Neuronal stem cell (in vitro differentiated cells): ENCODE measurements around the gene RALB.

Experiments
- DNase-seq: peaks from one replicate; pipeline ENCODE4 v3.0.0-alpha.2; 2013; ENCODE audit warnings: low spot score
- H2AFZ ChIP-seq: one replicate; pipeline ENCODE4 v1.6.1; 2013; ENCODE audit warnings: mild to moderate bottlenecking, low read length, inconsistent platforms
- H2AK5ac ChIP-seq: 2 replicates; pipeline ENCODE4 v1.6.1; 2013; ENCODE audit warnings: low read depth, mild to moderate bottlenecking, inconsistent platforms, low read length, moderate library complexity, mixed read lengths
- H2BK120ac ChIP-seq: 2 replicates; pipeline ENCODE4 v1.6.1; 2013; ENCODE audit warnings: low read depth, mild to moderate bottlenecking, inconsistent platforms, low read length, moderate library complexity, mixed read lengths
- H2BK12ac ChIP-seq: one replicate; pipeline ENCODE4 v1.6.1; 2013; ENCODE audit warnings: low read length, inconsistent platforms
- H2BK15ac ChIP-seq: 2 replicates; pipeline ENCODE4 v1.6.1; 2013; ENCODE audit warnings: mild to moderate bottlenecking, low read length, inconsistent platforms, mixed read lengths
- H2BK5ac ChIP-seq: one replicate; pipeline ENCODE4 v1.6.1; 2013; ENCODE audit warnings: inconsistent platforms, mild to moderate bottlenecking, low read length, moderate library complexity
- H3K14ac ChIP-seq: one replicate; pipeline ENCODE4 v1.6.1; 2013; ENCODE audit warnings: low read length, inconsistent platforms
- H3K18ac ChIP-seq: 2 replicates; pipeline ENCODE4 v1.6.1; 2013; ENCODE audit warnings: low read length, inconsistent platforms
- H3K23ac ChIP-seq: 2 replicates; pipeline ENCODE4 v1.6.1; 2013; ENCODE audit warnings: low read depth, mild to moderate bottlenecking, mixed read lengths, low read length, inconsistent platforms; ENCODE audit not compliant: poor library complexity
- H3K27ac ChIP-seq: replicated peaks from 3 replicates; pipeline ENCODE4 v1.5.1; 2013; ENCODE audit warnings: low read length, inconsistent platforms
- H3K27me3 ChIP-seq, 3 experiments: 2 replicates each; pipeline ENCODE4 v1.6.1; 2013; ENCODE audit warnings: low read length in 3 of 3, mild to moderate bottlenecking in 2 of 3, inconsistent platforms in 1 of 3, low read depth in 1 of 3, mixed read lengths in 1 of 3, moderate library complexity in 1 of 3; ENCODE audit not compliant: control insufficient read depth in 3 of 3, insufficient read depth in 3 of 3
- H3K36me3 ChIP-seq, 2 donors: replicated peaks in 1 of 2; 2 replicates each; pipeline ENCODE4 v1.6.1; 2013; ENCODE audit warnings: low read length in 2 of 2; ENCODE audit not compliant: control insufficient read depth in 2 of 2, insufficient read depth in 2 of 2
- H3K4ac ChIP-seq: 2 replicates; pipeline ENCODE4 v1.6.1; 2013; ENCODE audit warnings: inconsistent platforms, mild to moderate bottlenecking, low read length, moderate library complexity
- H3K4me1 ChIP-seq, 2 donors: 1 replicate in 1 of 2; 2 replicates in 1 of 2; pipeline ENCODE4 v1.6.1; 2013; ENCODE audit warnings: low read length in 2 of 2, low read depth in 1 of 2; ENCODE audit not compliant: control insufficient read depth in 2 of 2, insufficient read depth in 1 of 2
- H3K4me2 ChIP-seq: one replicate; pipeline ENCODE4 v1.6.1; 2013; ENCODE audit warnings: mild to moderate bottlenecking, low read length, inconsistent platforms; ENCODE audit not compliant: insufficient read depth, poor library complexity, severe bottlenecking
- H3K4me3 ChIP-seq, 2 donors: 2 replicates each; pipeline ENCODE4 v1.5.1; 2013; ENCODE audit warnings: low read length in 2 of 2, mild to moderate bottlenecking in 2 of 2, inconsistent platforms in 1 of 2, moderate library complexity in 1 of 2
- H3K79me1 ChIP-seq: one replicate; pipeline ENCODE4 v1.6.1; 2013; ENCODE audit warnings: low read depth, mild to moderate bottlenecking, inconsistent platforms, low read length, moderate library complexity
- H3K9ac ChIP-seq: one replicate; pipeline ENCODE4 v1.6.1; 2013; ENCODE audit warnings: mild to moderate bottlenecking, low read depth, low read length, inconsistent platforms; ENCODE audit not compliant: poor library complexity
- H3K9me3 ChIP-seq, 2 donors: replicated peaks in 1 of 2; 2 replicates each; pipeline versions ENCODE3 to v1.6.1; 2013; ENCODE audit warnings: low read length in 2 of 2, mild to moderate bottlenecking in 2 of 2, inconsistent platforms in 1 of 2, low read depth in 1 of 2, mixed read lengths in 1 of 2, moderate library complexity in 1 of 2; ENCODE audit not compliant: control insufficient read depth in 2 of 2, insufficient read depth in 1 of 2
- H4K8ac ChIP-seq: one replicate; pipeline ENCODE4 v1.6.1; 2013; ENCODE audit warnings: low read depth, mild to moderate bottlenecking, inconsistent platforms, low read length, moderate library complexity
- H4K91ac ChIP-seq: one replicate; pipeline ENCODE4 v1.6.1; 2013; ENCODE audit warnings: low read length, low read depth, mild to moderate bottlenecking, inconsistent platforms; ENCODE audit not compliant: poor library complexity
- WGBS, 2 donors: extraction: QIAGEN DNeasy Blood & Tissue Kit; methylation state at CpG; one replicate each; pipeline ENCODE4 v1.1.7; 2013; ENCODE audit warnings: missing lambda C conversion rate in 2 of 2, mixed read lengths in 1 of 2; ENCODE audit not compliant: insufficient read length in 2 of 2, insufficient replicate concordance in 1 of 2; ENCODE audit errors: extremely low coverage in 2 of 2; 5-methylcytosine and 5-hydroxymethylcytosine counted together

Gene RALB

GRCh38 chr2:120262761-120263428, 10.2 kb downstream of the RALB start:
- Histone ChIP-seq H2BK15ac (no peak overlapping the region), H3K23ac (no peak overlapping the region), H4K8ac (no peak overlapping the region), H3K9me3 (peaks cover 8 to 13% of the 10 kb centered on the region in 2 donors), H2AFZ (no peak overlapping the region), H2AK5ac (no peak overlapping the region), H3K4me3 (no peak overlapping the region), H3K9ac (no peak overlapping the region), H3K4me1 (peaks cover 0 to 8% of the 10 kb centered on the region in 2 donors), H2BK120ac (no peak overlapping the region), H3K4ac (no peak overlapping the region), H2BK12ac (no peak overlapping the region), H3K27me3 (no peaks in the 10 kb centered on the region), H3K4me2 (no peak overlapping the region), H3K14ac (no peak overlapping the region), H4K91ac (no peak overlapping the region), H3K79me1 (peaks cover 3% of the 10 kb centered on the region), H2BK5ac (no peak overlapping the region), H3K27ac (no peak overlapping the region), H3K18ac (no peak overlapping the region), H3K36me3 (peaks cover 0 to 1% of the 10 kb centered on the region in 2 donors)
- no peak for DNase-seq
- no CpG with 5 or more reads among the region's 10 CpGs for WGBS, 2 donors

- DNase-seq, result no peak
Measured at GRCh38 chr2:120265006-120265405, 12.4 kb downstream of the RALB start.

DNA sequence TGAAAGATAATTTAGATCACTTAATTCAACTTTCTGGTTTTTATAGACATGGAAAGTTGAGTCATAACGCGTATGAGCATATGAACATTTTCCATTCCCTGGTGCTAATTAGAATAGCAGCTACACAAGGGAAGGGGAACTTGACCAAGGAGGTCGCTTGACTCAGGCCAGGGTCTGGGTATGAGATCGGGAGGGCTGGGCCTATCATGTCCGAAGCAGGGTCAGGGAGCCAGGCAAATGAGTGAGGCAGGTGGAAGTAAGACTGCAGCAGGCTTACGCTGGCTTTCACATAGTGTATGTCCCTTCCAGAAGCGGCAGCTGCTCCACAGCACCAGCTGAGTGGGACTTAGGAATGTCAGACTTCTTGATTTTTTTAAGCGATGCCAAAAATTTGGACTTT, 14.7 kb downstream of the RALB start:
- Histone ChIP-seq H2BK15ac (no peak overlapping the region), H3K4ac (no peak overlapping the region), H3K23ac (no peak overlapping the region), H2BK120ac (no peak overlapping the region), H3K14ac (no peak overlapping the region), H3K27ac (no peak overlapping the region), H3K18ac (no peak overlapping the region), H3K36me3 (peaks cover 0 to 1% of the 10 kb centered on the region in 2 donors), H2BK12ac (no peak overlapping the region), H3K4me1 (peaks cover 0 to 4% of the 10 kb centered on the region in 2 donors), H3K79me1 (no peaks in the 10 kb centered on the region), H4K8ac (no peak overlapping the region), H2AK5ac (no peak overlapping the region), H2AFZ (no peak overlapping the region), H3K27me3 (no peaks in the 10 kb centered on the region), H2BK5ac (no peak overlapping the region), H3K9me3 (peaks cover 0 to 5% of the 10 kb centered on the region in 2 donors), H3K4me2 (no peak overlapping the region), H3K4me3 (no peak overlapping the region), H4K91ac (no peak overlapping the region), H3K9ac (peak overlapping the region; percentile 40)
- no CpG with 5 or more reads among the region's 8 CpGs for WGBS, 2 donors
- DNase-seq, result no peak

More at GRCh38 chr2:120265006-120265405, 12.4 kb downstream of the RALB start:
- Histone ChIP-seq H2BK120ac (no peak overlapping the region), H3K36me3 (peaks cover 0 to 1% of the 10 kb centered on the region in 2 donors), H4K91ac (no peak overlapping the region), H3K4me2 (no peak overlapping the region), H3K79me1 (no peaks in the 10 kb centered on the region), H3K27ac (no peak overlapping the region), H2BK5ac (no peak overlapping the region), H3K14ac (no peak overlapping the region), H3K4me3 (no peak overlapping the region), H4K8ac (no peak overlapping the region), H2BK12ac (no peak overlapping the region), H3K18ac (no peak overlapping the region), H3K9me3 (peaks cover 5 to 19% of the 10 kb centered on the region in 2 donors), H3K4ac (no peak overlapping the region), H3K4me1 (peaks cover 0 to 8% of the 10 kb centered on the region in 2 donors), H2AK5ac (no peak overlapping the region), H3K23ac (no peak overlapping the region), H3K9ac (no peak overlapping the region), H2AFZ (no peak overlapping the region), H2BK15ac (no peak overlapping the region), H3K27me3 (no peaks in the 10 kb centered on the region)
- WGBS, 2 donors, result no CpG with 5 or more reads among the region's 12 CpGs

GRCh38 chr2:120269076-120269744, 16.6 kb downstream of the RALB start:
- DNase-seq, result no peak
- Histone ChIP-seq H3K4ac (no peak overlapping the region), H2BK120ac (no peak overlapping the region), H3K4me1 (no peaks in the 10 kb centered on the region), H3K36me3 (peaks cover 0 to 1% of the 10 kb centered on the region in 2 donors), H2BK12ac (no peak overlapping the region), H3K79me1 (no peaks in the 10 kb centered on the region), H4K8ac (no peak overlapping the region), H3K9ac (no peak overlapping the region), H3K27me3 (no peaks in the 10 kb centered on the region), H3K9me3 (peaks cover 0 to 5% of the 10 kb centered on the region in 2 donors), H2AFZ (no peak overlapping the region), H3K23ac (no peak overlapping the region), H3K27ac (no peak overlapping the region), H3K4me3 (no peak overlapping the region), H2BK5ac (no peak overlapping the region), H3K4me2 (no peak overlapping the region), H4K91ac (no peak overlapping the region), H3K18ac (no peak overlapping the region), H2AK5ac (no peak overlapping the region), H3K14ac (no peak overlapping the region), H2BK15ac (no peak overlapping the region)
- WGBS, 2 donors, result no CpG with 5 or more reads among the region's 11 CpGs
